ENCODE data around the gene UQCRC2. TPM values are rescaled to one million over a fixed set of nuclear protein-coding genes. Genes with fewer than 3 reads are reported as not detected.
"Not testable (repeated sequence)": the region's sequence is repeated elsewhere in the genome, so short reads cannot be mapped to it uniquely, and the experiment has no call there.

UQCRC2 gene
- polyA plus RNA-seq, 1 donor (not counting 4 experiments of a cell fraction or from before 2014, with no cell fraction given): 255 TPM

DNA sequence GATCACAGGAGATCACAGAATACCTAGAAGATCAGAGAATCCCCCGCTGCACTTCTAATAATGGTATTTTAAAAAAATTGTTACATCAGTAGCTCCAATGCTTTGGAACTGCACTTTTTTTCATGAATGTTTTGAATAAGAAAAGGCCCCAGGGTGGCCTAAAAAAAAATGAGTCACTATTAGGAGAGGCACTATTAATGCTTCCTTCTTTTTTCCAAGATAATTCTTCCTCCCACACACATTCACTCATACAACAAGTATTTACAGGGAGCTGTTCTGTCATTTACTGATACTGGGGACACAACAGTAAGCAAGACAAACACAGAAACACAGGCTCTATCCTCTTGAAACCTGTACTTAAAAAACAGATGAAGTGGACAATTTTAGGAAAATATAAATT, 48.4 kb downstream of the UQCRC2 start:
- Histone ChIP-seq H3K4me2 (ENCODE audit: control insufficient read depth, extremely low read depth, insufficient read depth, low read depth, low read length) (peak overlapping the region; percentile 87), H3K27me3 (ENCODE audit: control insufficient read depth, extremely low read depth, insufficient read depth, low read length) (no peaks in the 10 kb centered on the region), H3K4me1 (ENCODE audit: control insufficient read depth, extremely low read depth, insufficient read depth, low read length) (peaks cover 26% of the 10 kb centered on the region), H3K9ac (ENCODE audit: control insufficient read depth, extremely low read depth, insufficient read depth, low read length) (peak overlapping the region; percentile 51), H4K20me1 (ENCODE audit: control insufficient read depth, extremely low read depth, insufficient read depth, low read length) (no peaks in the 10 kb centered on the region), H3K4me3 (ENCODE audit: control insufficient read depth in 2 of 3, extremely low read depth in 1 of 3, insufficient read depth in 2 of 3, low read depth in 1 of 3, low read length in 3 of 3) (peak overlapping the region in 2 of 3 experiments; percentile 42 to 58), H3K27ac (ENCODE audit: control insufficient read depth, insufficient read depth, low read length) (peak overlapping the region; percentile 68), H3K9me1 (ENCODE audit: control insufficient read depth, extremely low read depth, insufficient read depth, low read length) (no peaks in the 10 kb centered on the region), H3K9me3 (ENCODE audit: control insufficient read depth, low read depth, low read length) (no peaks in the 10 kb centered on the region), H2AFZ (ENCODE audit: control insufficient read depth, low read length) (peak overlapping the region; percentile 54), H3K36me3 (ENCODE audit: control insufficient read depth in 2 of 2, extremely low read depth in 1 of 2, insufficient read depth in 2 of 2, low read length in 2 of 2) (no peaks in the 10 kb centered on the region), H3K79me2 (ENCODE audit: control insufficient read depth, insufficient read depth, low read length) (no peaks in the 10 kb centered on the region)
- FAIRE-seq: no peak
- dilution Hi-C loops (cut with MboI; ENCODE audit: extremely low pct_ligation_motif_present, low sequenced_read_pairs): no loop called here
- TF ChIP-seq EZH2 (IDR thresholded peaks at IDR 0.05; ENCODE audit: low read length): no peak
- TF ChIP-seq, protein P1, sequence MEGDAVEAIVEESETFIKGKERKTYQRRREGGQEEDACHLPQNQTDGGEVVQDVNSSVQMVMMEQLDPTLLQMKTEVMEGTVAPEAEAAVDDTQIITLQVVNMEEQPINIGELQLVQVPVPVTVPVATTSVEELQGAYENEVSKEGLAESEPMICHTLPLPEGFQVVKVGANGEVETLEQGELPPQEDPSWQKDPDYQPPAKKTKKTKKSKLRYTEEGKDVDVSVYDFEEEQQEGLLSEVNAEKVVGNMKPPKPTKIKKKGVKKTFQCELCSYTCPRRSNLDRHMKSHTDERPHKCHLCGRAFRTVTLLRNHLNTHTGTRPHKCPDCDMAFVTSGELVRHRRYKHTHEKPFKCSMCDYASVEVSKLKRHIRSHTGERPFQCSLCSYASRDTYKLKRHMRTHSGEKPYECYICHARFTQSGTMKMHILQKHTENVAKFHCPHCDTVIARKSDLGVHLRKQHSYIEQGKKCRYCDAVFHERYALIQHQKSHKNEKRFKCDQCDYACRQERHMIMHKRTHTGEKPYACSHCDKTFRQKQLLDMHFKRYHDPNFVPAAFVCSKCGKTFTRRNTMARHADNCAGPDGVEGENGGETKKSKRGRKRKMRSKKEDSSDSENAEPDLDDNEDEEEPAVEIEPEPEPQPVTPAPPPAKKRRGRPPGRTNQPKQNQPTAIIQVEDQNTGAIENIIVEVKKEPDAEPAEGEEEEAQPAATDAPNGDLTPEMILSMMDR (optimal IDR thresholded peaks at IDR 0.05 in 1 of 3, IDR thresholded peaks at IDR 0.05 in 1 of 3, conservative IDR thresholded peaks at IDR 0.05 in 1 of 3; ENCODE audit: extremely low read depth in 1 of 3, insufficient read depth in 2 of 3, low read length in 3 of 3): no peak
- DNase-seq (ENCODE audit: low read depth, low spot score): no peak

DNA sequence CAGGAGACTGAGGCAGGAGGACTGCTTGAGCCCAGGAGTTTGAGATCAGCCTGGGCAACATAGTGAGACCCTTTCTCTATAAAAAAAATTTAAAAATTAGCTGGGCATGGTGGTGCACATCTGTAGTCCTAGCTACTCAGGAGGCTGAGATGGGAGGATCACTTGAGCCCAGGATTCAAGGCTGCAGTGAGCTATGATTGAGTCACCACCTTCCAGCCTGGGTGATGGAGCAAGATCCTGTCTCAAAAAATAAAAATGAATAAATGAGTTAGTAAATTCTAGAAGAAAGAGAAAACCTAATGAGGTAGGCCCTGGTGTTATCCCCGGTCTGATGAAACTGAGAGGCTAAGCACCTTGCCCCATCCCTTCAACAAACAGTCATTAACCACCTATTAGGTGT, 48.9 kb downstream of the UQCRC2 start:
- H3K36me3 ChIP-seq (ENCODE audit: control insufficient read depth in 2 of 2, extremely low read depth in 1 of 2, insufficient read depth in 2 of 2, low read length in 2 of 2); dilution Hi-C loops (cut with MboI; ENCODE audit: extremely low pct_ligation_motif_present, low sequenced_read_pairs); H3K9me3 ChIP-seq (ENCODE audit: control insufficient read depth, low read depth, low read length); FAIRE-seq; H4K20me1 ChIP-seq (ENCODE audit: control insufficient read depth, extremely low read depth, insufficient read depth, low read length); H3K79me2 ChIP-seq (ENCODE audit: control insufficient read depth, insufficient read depth, low read length); DNase-seq (ENCODE audit: low read depth, low spot score); H3K9me1 ChIP-seq (ENCODE audit: control insufficient read depth, extremely low read depth, insufficient read depth, low read length); H3K27me3 ChIP-seq (ENCODE audit: control insufficient read depth, extremely low read depth, insufficient read depth, low read length); H2AFZ ChIP-seq (ENCODE audit: control insufficient read depth, low read length); H3K4me3 ChIP-seq (ENCODE audit: control insufficient read depth in 2 of 3, extremely low read depth in 1 of 3, insufficient read depth in 2 of 3, low read depth in 1 of 3, low read length in 3 of 3); H3K9ac ChIP-seq (ENCODE audit: control insufficient read depth, extremely low read depth, insufficient read depth, low read length): not testable (repeated sequence)
- Histone ChIP-seq H3K4me2 (ENCODE audit: control insufficient read depth, extremely low read depth, insufficient read depth, low read depth, low read length) (peak overlapping the region; percentile 87), H3K27ac (ENCODE audit: control insufficient read depth, insufficient read depth, low read length) (peak overlapping the region; percentile 54), H3K4me1 (ENCODE audit: control insufficient read depth, extremely low read depth, insufficient read depth, low read length) (peaks cover 30% of the 10 kb centered on the region)

GRCh38 chr16:22003195-22003594, 50.0 kb downstream of the UQCRC2 start:
- Histone ChIP-seq H3K27me3 (ENCODE audit: control insufficient read depth, extremely low read depth, insufficient read depth, low read length) (no peaks in the 10 kb centered on the region), H2AFZ (ENCODE audit: control insufficient read depth, low read length) (no peak overlapping the region), H3K4me2 (ENCODE audit: control insufficient read depth, extremely low read depth, insufficient read depth, low read depth, low read length) (no peak overlapping the region), H3K36me3 (ENCODE audit: control insufficient read depth in 2 of 2, extremely low read depth in 1 of 2, insufficient read depth in 2 of 2, low read length in 2 of 2) (no peaks in the 10 kb centered on the region), H3K9ac (ENCODE audit: control insufficient read depth, extremely low read depth, insufficient read depth, low read length) (no peak overlapping the region), H3K27ac (ENCODE audit: control insufficient read depth, insufficient read depth, low read length) (no peak overlapping the region), H3K9me1 (ENCODE audit: control insufficient read depth, extremely low read depth, insufficient read depth, low read length) (no peaks in the 10 kb centered on the region), H3K4me3 (ENCODE audit: control insufficient read depth in 2 of 3, extremely low read depth in 1 of 3, insufficient read depth in 2 of 3, low read depth in 1 of 3, low read length in 3 of 3) (no peak overlapping the region), H3K79me2 (ENCODE audit: control insufficient read depth, insufficient read depth, low read length) (peaks cover 8% of the 10 kb centered on the region), H3K9me3 (ENCODE audit: control insufficient read depth, low read depth, low read length) (no peaks in the 10 kb centered on the region), H4K20me1 (ENCODE audit: control insufficient read depth, extremely low read depth, insufficient read depth, low read length) (no peaks in the 10 kb centered on the region), H3K4me1 (ENCODE audit: control insufficient read depth, extremely low read depth, insufficient read depth, low read length) (peaks cover 34% of the 10 kb centered on the region)
- TF ChIP-seq, protein P1 (optimal IDR thresholded peaks at IDR 0.05 in 1 of 3, IDR thresholded peaks at IDR 0.05 in 1 of 3, conservative IDR thresholded peaks at IDR 0.05 in 1 of 3; ENCODE audit: extremely low read depth in 1 of 3, insufficient read depth in 2 of 3, low read length in 3 of 3): no peak
- no peak for TF ChIP-seq EZH2 (IDR thresholded peaks at IDR 0.05; ENCODE audit: low read length)
- DNase-seq (ENCODE audit: low read depth, low spot score) (no peak), FAIRE-seq (no peak)
- dilution Hi-C loops (cut with MboI; ENCODE audit: extremely low pct_ligation_motif_present, low sequenced_read_pairs): no loop called here
